Measurements from ENCODE around the gene SF3A2. TPM values are rescaled to one million over a fixed set of nuclear protein-coding genes. Genes with fewer than 3 reads are reported as not detected.

The SF3A2 gene
- total and polyA plus RNA-seq, 4 experiments from 2014 or later: 8.3 to 141 (median 88.7) TPM

DNA sequence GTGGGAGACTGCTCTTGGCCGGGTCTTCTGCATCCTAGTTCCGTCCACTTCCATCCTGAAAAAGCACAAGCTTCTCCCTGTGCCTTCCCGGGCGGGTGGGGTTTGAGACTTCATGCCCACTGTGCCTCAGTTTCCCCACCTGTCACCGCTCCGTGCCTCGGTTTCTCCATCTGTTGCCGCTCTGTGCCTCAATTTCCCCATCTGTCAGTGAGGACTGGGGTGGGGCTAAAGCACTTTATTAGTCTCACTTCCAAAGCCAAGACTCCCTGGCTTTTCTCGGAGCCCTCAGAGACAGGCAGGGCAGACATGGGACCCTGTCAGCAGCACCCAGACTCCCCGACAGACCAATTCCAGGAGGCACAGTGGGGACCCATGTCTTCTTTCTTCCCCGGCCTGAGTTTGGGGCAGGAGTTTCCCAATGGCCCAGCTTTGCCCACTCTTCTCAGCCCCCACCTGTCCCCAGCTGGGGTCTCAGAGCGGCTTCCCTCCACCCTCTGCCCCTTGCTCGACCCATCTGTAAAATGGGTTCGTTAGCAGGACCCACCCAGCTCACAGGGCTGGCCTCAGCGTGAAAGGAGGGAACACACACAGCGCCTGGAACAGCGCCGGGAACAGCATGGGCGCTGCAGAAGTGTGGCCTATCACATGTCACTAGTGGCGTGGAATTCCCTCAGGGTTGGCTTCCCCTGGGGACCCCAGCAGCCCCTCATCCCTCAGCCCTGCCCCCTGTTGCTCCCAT lies 49.9 kb downstream of the SF3A2 start:
- POLR2A ChIA-PET (ENCODE audit: partially characterized antibody): interaction anchor here (1.1 to 3.1 kb wide), 5 partner anchors 11 to 48 kb away, joined by 3 to 48 read pairs (median 5); no protein-coding TSS in a partner anchor
- Mint-ChIP-seq H3K4me3 (no peak overlapping the region), H3K4me1 (peaks cover 11 to 39% (median 25%) of the 10 kb centered on the region in 4 donors), H3K27ac (peak overlapping the region in 1 of 7 donors; percentile 74), H3K27me3 (peaks cover 0 to 2% of the 10 kb centered on the region in 2 donors), H3K9me3 (peaks cover 0 to 2% (median 0%) of the 10 kb centered on the region in 8 donors), H3K36me3 (peaks cover 0 to 3% of the 10 kb centered on the region in 2 donors)
- Histone ChIP-seq H3K4me3 (ENCODE audit: low read length in 2 of 2) (no peak overlapping the region), H3K4me1 (ENCODE audit: insufficient read depth, low read length) (peaks cover 36% of the 10 kb centered on the region), H3K36me3 (ENCODE audit: insufficient read depth, low read length) (no peaks in the 10 kb centered on the region), H3K27me3 (ENCODE audit: insufficient read depth, low read length) (no peaks in the 10 kb centered on the region), H3K9me3 (ENCODE audit: control insufficient read depth in 1 of 2, low read length in 2 of 2) (no peaks in the 10 kb centered on the region), H3K27ac (ENCODE audit: low read depth, low read length) (no peak overlapping the region)
- intact Hi-C loops (cut with micrococcal nuclease): no loop called here
- CTCF ChIA-PET (ENCODE audit: partially characterized antibody): interaction anchor here (1.1 to 3.2 kb wide), 3 partner anchors 10 to 12 kb away, joined by 3 to 35 read pairs (median 4); no protein-coding TSS in a partner anchor
- peak in 1 of 5 donors; percentile 23 for DNase-seq

DNA sequence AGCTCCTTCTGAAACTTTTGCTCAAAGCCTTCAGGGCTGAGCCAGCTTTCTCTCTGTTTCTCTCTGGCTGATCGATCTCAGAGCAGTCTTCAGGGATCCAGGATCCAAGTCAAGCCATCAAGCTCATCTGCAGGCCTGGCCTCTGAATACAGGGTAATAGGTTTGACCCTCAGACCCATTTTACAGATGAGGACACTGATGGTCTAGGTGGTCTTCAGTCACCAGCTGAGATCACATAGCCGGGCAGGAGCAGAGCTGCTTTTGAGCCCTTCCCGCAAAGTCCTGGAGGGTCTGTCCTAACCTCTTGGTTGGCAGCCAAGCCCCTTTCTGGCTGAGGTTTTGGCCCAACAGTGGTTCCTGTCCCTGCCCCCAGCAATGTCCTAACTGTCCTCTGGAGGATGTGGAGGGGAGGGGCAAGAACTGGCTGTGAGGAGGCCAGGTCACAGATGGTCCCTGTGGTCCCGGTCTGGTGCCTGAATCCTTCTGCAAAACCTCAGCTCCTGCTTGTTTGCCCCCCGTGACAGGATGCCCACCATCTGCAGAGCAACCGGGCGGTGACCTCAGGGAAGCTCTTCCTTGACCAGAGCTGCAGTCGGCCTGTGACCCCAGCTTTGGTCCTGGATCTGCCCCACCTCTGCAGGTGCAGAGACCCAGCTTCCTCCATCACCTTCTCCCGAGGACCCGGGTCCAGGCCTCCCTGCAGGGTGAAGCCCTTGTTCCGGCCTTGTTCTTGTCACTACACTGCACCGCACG lies 51.1 kb downstream of the SF3A2 start:
- peaks cover 24% of the 10 kb centered on the region for H3K4me1 ChIP-seq (ENCODE audit: insufficient read depth, low read length)
- H3K4me3 Mint-ChIP-seq: no peak overlapping the region
- H3K27ac Mint-ChIP-seq: peak overlapping the region in 4 of 7 donors; percentile 41 to 90 (median 78)
- DNase-seq: no peak
- peaks cover 8 to 32% (median 19%) of the 10 kb centered on the region in 4 donors for H3K4me1 Mint-ChIP-seq
- POLR2A ChIA-PET (ENCODE audit: partially characterized antibody): interaction anchor here (0.6 to 3.1 kb wide), 6 partner anchors 9 to 50 kb away, joined by 3 to 48 read pairs (median 7); no protein-coding TSS in a partner anchor
- H3K36me3 Mint-ChIP-seq: peaks cover 0 to 4% of the 10 kb centered on the region in 2 donors
- H3K9me3 ChIP-seq (ENCODE audit: control insufficient read depth in 1 of 2, low read length in 2 of 2): no peaks in the 10 kb centered on the region
- intact Hi-C loops (cut with micrococcal nuclease): no loop called here
- no peak overlapping the region for H3K4me3 ChIP-seq (ENCODE audit: low read length in 2 of 2)
- H3K36me3 ChIP-seq (ENCODE audit: insufficient read depth, low read length): no peaks in the 10 kb centered on the region
- CTCF ChIA-PET (ENCODE audit: partially characterized antibody): interaction anchor here (0.7 to 3.2 kb wide), 6 partner anchors 9 to 326 kb away, joined by 3 to 35 read pairs (median 6); no protein-coding TSS in a partner anchor
- H3K27me3 ChIP-seq (ENCODE audit: insufficient read depth, low read length): no peaks in the 10 kb centered on the region
- H3K9me3 Mint-ChIP-seq: peaks cover 0 to 2% (median 0%) of the 10 kb centered on the region in 8 donors
- peaks cover 0 to 2% of the 10 kb centered on the region in 2 donors for H3K27me3 Mint-ChIP-seq
- H3K27ac ChIP-seq (ENCODE audit: low read depth, low read length): no peak overlapping the region

DNA sequence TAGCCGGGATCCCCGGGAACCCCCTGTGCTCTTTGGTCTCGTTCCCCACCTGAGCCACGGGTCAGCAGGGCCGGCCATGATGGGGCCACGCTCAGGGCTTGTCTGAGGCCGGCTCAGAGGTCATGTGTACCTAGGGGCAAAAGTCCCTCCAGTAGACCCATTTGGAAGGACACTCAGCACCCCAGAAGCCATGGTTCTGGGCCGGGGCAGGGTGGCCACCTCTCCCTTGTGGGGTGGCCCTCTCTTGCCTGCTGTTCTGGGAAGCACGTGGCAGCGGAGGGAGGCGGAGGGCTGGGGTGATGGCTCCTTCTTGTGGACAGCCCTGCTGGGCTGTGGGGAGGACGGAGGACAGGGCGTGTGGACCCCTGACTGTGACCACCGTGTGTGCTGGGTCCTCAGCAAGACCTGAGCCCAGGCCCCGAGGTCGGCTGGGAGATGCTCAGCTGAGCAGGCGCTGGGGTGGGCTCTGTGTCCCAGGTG lies 51.8 kb downstream of the SF3A2 start:
- H3K27me3 ChIP-seq (ENCODE audit: insufficient read depth, low read length): no peaks in the 10 kb centered on the region
- POLR2A ChIA-PET (ENCODE audit: partially characterized antibody): interaction anchor here (1.0 to 3.1 kb wide), 10 partner anchors 8 to 56 kb away, joined by 3 to 48 read pairs (median 7); partner anchors contain the start of genes LSM7 and SPPL2B
- no peak overlapping the region for H3K27ac ChIP-seq (ENCODE audit: low read depth, low read length)
- DNase-seq: no peak
- Mint-ChIP-seq H3K27me3 (peaks cover 0 to 2% of the 10 kb centered on the region in 2 donors), H3K9me3 (peaks cover 0 to 2% (median 0%) of the 10 kb centered on the region in 8 donors), H3K4me1 (peaks cover 8 to 30% (median 20%) of the 10 kb centered on the region in 4 donors), H3K4me3 (peak overlapping the region in 7 of 8 donors; percentile 87 to 92 (median 90)), H3K36me3 (peaks cover 0 to 6% of the 10 kb centered on the region in 2 donors), H3K27ac (peak overlapping the region in 4 of 7 donors; percentile 75 to 90 (median 84))
- H3K9me3 ChIP-seq (ENCODE audit: control insufficient read depth in 1 of 2, low read length in 2 of 2): no peaks in the 10 kb centered on the region
- H3K4me1 ChIP-seq (ENCODE audit: insufficient read depth, low read length): peaks cover 24% of the 10 kb centered on the region
- H3K36me3 ChIP-seq (ENCODE audit: insufficient read depth, low read length): no peaks in the 10 kb centered on the region
- CTCF ChIA-PET (ENCODE audit: partially characterized antibody): interaction anchor here (0.9 to 3.2 kb wide), 10 partner anchors 9 to 326 kb away, joined by 3 to 35 read pairs (median 4); no protein-coding TSS in a partner anchor
- intact Hi-C loops (cut with micrococcal nuclease): no loop called here
- H3K4me3 ChIP-seq (ENCODE audit: low read length in 2 of 2): no peak overlapping the region

DNA sequence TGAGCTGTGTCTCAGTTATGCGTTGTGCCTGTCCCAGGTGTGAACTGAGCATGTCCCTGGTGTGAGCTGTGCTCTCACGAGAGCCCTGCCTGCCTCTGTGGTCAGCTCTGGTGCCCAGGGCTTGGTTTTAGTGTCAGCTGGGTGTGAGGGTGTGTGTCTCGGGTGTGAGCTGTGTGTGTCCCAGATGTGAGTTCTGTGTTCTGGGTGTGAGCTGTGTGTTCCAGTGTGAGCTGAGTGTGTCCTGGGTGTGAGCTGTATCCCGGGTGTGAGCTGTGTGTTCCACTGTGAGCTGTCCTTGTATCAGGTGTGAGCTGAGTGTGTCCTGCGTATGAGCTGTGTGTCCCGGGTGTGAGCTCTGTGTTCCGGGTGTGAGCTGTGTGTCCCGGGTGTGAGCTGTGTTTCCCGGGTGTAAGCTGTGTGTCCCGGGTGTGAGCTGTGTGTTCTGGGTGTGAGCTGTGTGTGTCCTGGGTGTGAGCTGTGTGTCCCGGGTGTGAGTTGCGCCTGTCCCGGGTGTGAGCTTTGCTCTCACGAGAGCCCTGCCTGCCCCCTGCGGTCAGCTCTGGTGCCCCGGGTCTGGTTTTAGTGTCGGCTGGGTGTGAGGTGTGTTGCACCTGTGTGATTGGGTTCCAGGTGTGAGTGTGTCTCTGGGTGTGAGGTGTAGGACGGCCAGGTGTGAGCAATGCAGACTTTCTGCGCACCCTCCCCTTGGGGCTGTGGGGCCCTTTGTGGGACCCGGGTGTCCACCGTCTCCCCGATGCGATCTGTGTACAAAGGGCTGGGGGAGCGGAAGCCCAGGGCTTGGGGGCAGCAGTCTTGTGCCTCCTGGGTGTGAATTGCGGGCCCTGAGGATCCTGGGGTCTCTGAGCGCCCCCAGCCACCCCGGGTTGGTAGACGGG lies 52.4 kb downstream of the SF3A2 start:
- Mint-ChIP-seq H3K36me3 (peaks cover 0 to 10% of the 10 kb centered on the region in 2 donors), H3K27me3 (peaks cover 0 to 2% of the 10 kb centered on the region in 2 donors), H3K9me3 (peaks cover 0 to 2% (median 0%) of the 10 kb centered on the region in 8 donors), H3K27ac (peak overlapping the region; percentile 48 to 94 (median 83)), H3K4me1 (peaks cover 10 to 36% (median 24%) of the 10 kb centered on the region in 4 donors), H3K4me3 (peak overlapping the region; percentile 87 to 94 (median 90))
- Histone ChIP-seq H3K27me3 (ENCODE audit: insufficient read depth, low read length) (no peaks in the 10 kb centered on the region), H3K36me3 (ENCODE audit: insufficient read depth, low read length) (no peaks in the 10 kb centered on the region), H3K27ac (ENCODE audit: low read depth, low read length) (no peak overlapping the region), H3K4me3 (ENCODE audit: low read length in 2 of 2) (peak overlapping the region in 1 of 2 donors; percentile 67), H3K9me3 (ENCODE audit: control insufficient read depth in 1 of 2, low read length in 2 of 2) (no peaks in the 10 kb centered on the region), H3K4me1 (ENCODE audit: insufficient read depth, low read length) (peaks cover 24% of the 10 kb centered on the region)
- POLR2A ChIA-PET (ENCODE audit: partially characterized antibody): interaction anchor here (0.7 to 3.1 kb wide), 14 partner anchors 9 to 105 kb away, joined by 3 to 48 read pairs (median 5); partner anchors contain the start of genes LSM7 and SPPL2B
- intact Hi-C loops (cut with micrococcal nuclease): no loop called here
- CTCF ChIA-PET (ENCODE audit: partially characterized antibody): interaction anchor here (0.9 to 3.2 kb wide), 10 partner anchors 8 to 325 kb away, joined by 3 to 35 read pairs (median 4); no protein-coding TSS in a partner anchor
- peak in 1 of 5 donors; percentile 37 for DNase-seq

DNA sequence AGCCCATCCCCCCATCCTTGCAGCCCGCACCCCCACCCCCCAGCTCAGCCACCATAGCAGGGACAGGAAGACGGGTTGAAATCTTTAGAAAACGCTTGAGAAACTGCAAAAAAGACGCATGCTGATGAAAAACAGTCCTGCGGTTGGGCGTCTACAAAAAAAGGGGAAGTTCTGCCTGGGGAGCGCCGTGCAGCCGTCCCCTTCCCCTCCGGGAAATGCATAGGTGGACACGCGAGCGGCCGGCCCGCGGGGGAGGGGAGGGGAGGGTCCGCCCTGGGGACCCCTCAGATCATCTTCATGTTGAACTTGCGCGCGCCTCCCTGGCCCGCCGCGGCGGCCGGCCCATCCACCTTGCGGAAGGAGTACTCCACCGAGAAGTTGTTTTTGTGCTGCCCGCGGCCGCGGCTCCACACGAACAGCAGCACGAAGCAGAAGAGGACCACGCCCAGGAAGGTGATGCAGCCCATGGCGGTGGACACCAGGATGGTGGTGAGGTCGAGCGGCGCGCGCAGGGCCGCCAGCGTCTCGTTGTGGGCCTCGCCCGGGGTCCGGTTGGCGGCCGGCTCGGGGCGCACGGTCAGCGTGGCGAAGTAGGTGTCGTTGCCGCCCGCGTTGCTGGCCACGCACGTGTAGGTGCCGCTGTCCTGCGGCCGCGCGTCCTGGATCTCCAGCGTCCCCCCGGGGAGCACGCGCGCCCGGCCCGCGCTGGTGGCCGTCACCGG lies 53.3 kb downstream of the SF3A2 start:
- H3K9me3 ChIP-seq (ENCODE audit: control insufficient read depth in 1 of 2, low read length in 2 of 2): no peaks in the 10 kb centered on the region
- Mint-ChIP-seq H3K36me3 (peaks cover 0 to 11% of the 10 kb centered on the region in 2 donors), H3K9me3 (peaks cover 0 to 2% (median 0%) of the 10 kb centered on the region in 8 donors), H3K27ac (peak overlapping the region; percentile 70 to 94 (median 86)), H3K4me3 (peak overlapping the region; percentile 87 to 94 (median 90)), H3K27me3 (peaks cover 0 to 2% of the 10 kb centered on the region in 2 donors), H3K4me1 (peaks cover 10 to 39% (median 24%) of the 10 kb centered on the region in 4 donors)
- no peaks in the 10 kb centered on the region for H3K36me3 ChIP-seq (ENCODE audit: insufficient read depth, low read length)
- peak; percentile 60 to 73 (median 65) for DNase-seq
- peak overlapping the region in 1 of 2 donors; percentile 67 for H3K4me3 ChIP-seq (ENCODE audit: low read length in 2 of 2)
- H3K27me3 ChIP-seq (ENCODE audit: insufficient read depth, low read length): no peaks in the 10 kb centered on the region
- intact Hi-C loops (cut with micrococcal nuclease): loop anchor here (5.0 kb wide), 1 partner anchor 37 kb away; the partner anchor contains the start of genes LSM7 and SPPL2B
- POLR2A ChIA-PET (ENCODE audit: partially characterized antibody): interaction anchor here (0.7 to 3.1 kb wide), 15 partner anchors 10 to 104 kb away, joined by 3 to 48 read pairs (median 5); partner anchors contain the start of genes LSM7 and SPPL2B
- peak overlapping the region; percentile 39 for H3K27ac ChIP-seq (ENCODE audit: low read depth, low read length)
- peaks cover 24% of the 10 kb centered on the region for H3K4me1 ChIP-seq (ENCODE audit: insufficient read depth, low read length)
- CTCF ChIA-PET (ENCODE audit: partially characterized antibody): interaction anchor here (1.0 to 3.2 kb wide), 8 partner anchors 11 to 270 kb away, joined by 3 to 35 read pairs (median 6); no protein-coding TSS in a partner anchor

All from CD4-positive, alpha-beta memory T cell (primary cell).